SK-N-SH (cell line): Measurements from ENCODE around the gene FCHSD2. TPM values are rescaled to one million over a fixed set of nuclear protein-coding genes. Genes with fewer than 3 reads are reported as not detected.

Source experiments
- CTCF ChIA-PET: fragments of 300-600, 350-600 bp; formaldehyde crosslinking; extraction: SDS; loops from one replicate; lab custom pipeline; 2021; lab: Yijun Ruan, JAX
- POLR2A ChIA-PET: fragments of 350-600 bp; sonication (Branson Sonifier 250); formaldehyde crosslinking; extraction: SDS; loops from one replicate; lab custom pipeline; 2020; ENCODE audit warnings: antibody characterized with exemption, inconsistent platforms; lab: Yijun Ruan, JAX
- DNase-seq: peaks from one replicate; pipeline ENCODE4 v3.0.0; 2012
- H2AFZ ChIP-seq: fragments of 200-600 bp; sonication (generic); 2 replicates; pipeline ENCODE4 v1.8.1; 2016; ENCODE audit warnings: antibody characterized with exemption, mild to moderate bottlenecking, low read depth
- H3F3A ChIP-seq: fragments of 200-600 bp; sonication (generic); replicated peaks from 2 replicates; pipeline ENCODE3; 2016; ENCODE audit warnings: antibody characterized with exemption, mild to moderate bottlenecking; ENCODE audit not compliant: insufficient read depth
- H3K27ac ChIP-seq, 2 experiments: fragments of 200-500 bp in 1 of 2; fragments of 200-600 bp in 1 of 2; sonication (Bioruptor generic) in 1 of 2; sonication (generic), shearing (Covaris generic) in 1 of 2; 2 replicates each; pipeline versions ENCODE4 v1.5.1 to v1.6.1; 2014 to 2016; ENCODE audit warnings: low read depth in 2 of 2, inconsistent platforms in 1 of 2, low read length in 1 of 2, mild to moderate bottlenecking in 1 of 2, mixed read lengths in 1 of 2
- H3K27me3 ChIP-seq: fragments of 200-600 bp; sonication (generic), shearing (Covaris generic); 2 replicates; pipeline ENCODE4 v1.6.1; 2016; ENCODE audit warnings: mixed run types; ENCODE audit not compliant: insufficient read depth
- H3K36me3 ChIP-seq, 2 experiments: fragments of 200-500 bp in 1 of 2; fragments of 200-600 bp in 1 of 2; sonication (Bioruptor generic) in 1 of 2; sonication (generic) in 1 of 2; replicated peaks in 1 of 2; 2 replicates each; pipeline versions ENCODE3 to v1.5.1; 2014 to 2016; ENCODE audit warnings: low read length in 1 of 2, mild to moderate bottlenecking in 1 of 2; ENCODE audit not compliant: insufficient read depth in 2 of 2, control insufficient read depth in 1 of 2
- H3K4me1 ChIP-seq, 2 experiments: fragments of 200-500 bp in 1 of 2; fragments of 200-600 bp in 1 of 2; sonication (Bioruptor generic) in 1 of 2; sonication (generic), shearing (Covaris generic) in 1 of 2; 2 replicates each; pipeline versions ENCODE4 v1.5.1 to v1.6.1; 2014 to 2016; ENCODE audit warnings: low read depth in 1 of 2, low read length in 1 of 2, mixed run types in 1 of 2; ENCODE audit not compliant: insufficient read depth in 2 of 2, control insufficient read depth in 1 of 2
- H3K4me2 ChIP-seq: fragments of 200-600 bp; sonication (generic), shearing (Covaris generic); 2 replicates; pipeline ENCODE4 v1.6.1; 2017; ENCODE audit warnings: mixed run types
- H3K4me3 ChIP-seq, 2 experiments: fragments of 200-500 bp in 1 of 2; fragments of 200-600 bp in 1 of 2; sonication (Bioruptor generic) in 1 of 2; sonication (generic), shearing (Covaris generic) in 1 of 2; 2 replicates each; pipeline versions ENCODE4 v1.5.1 to v1.8.1; 2014 to 2016; ENCODE audit warnings: low read depth in 2 of 2, inconsistent platforms in 1 of 2, low read length in 1 of 2, mild to moderate bottlenecking in 1 of 2, mixed read lengths in 1 of 2, moderate library complexity in 1 of 2
- H3K79me2 ChIP-seq: fragments of 200-600 bp; sonication (generic); 2 replicates; pipeline ENCODE4 v1.8.1; 2017; ENCODE audit warnings: mild to moderate bottlenecking; ENCODE audit not compliant: insufficient read depth
- H3K9ac ChIP-seq: fragments of 200-600 bp; sonication (generic); 2 replicates; pipeline ENCODE4 v1.6.1; 2017; ENCODE audit warnings: mixed run types
- H3K9me2 ChIP-seq: fragments of 200-600 bp; sonication (generic); 2 replicates; pipeline ENCODE4 v1.6.1; 2017; ENCODE audit warnings: mixed run types
- H3K9me3 ChIP-seq: fragments of 200-600 bp; sonication (generic); 2 replicates; pipeline ENCODE4 v1.6.1; 2017; ENCODE audit warnings: mixed run types, mild to moderate bottlenecking, moderate library complexity
- H4K20me1 ChIP-seq: fragments of 200-600 bp; sonication (generic); 2 replicates; pipeline ENCODE4 v1.6.1; 2017; ENCODE audit warnings: mild to moderate bottlenecking, mixed run types; ENCODE audit not compliant: insufficient read depth
- CHD2 ChIP-seq: fragments of 150-350 bp; IDR thresholded peaks from 2 replicates; pipeline ENCODE4 v1.6.1; 2018; ENCODE audit warnings: low read length; ENCODE audit not compliant: partially characterized antibody
- ELF1 ChIP-seq: IDR thresholded peaks from 2 replicates; pipeline ENCODE4 v1.4.0; 2012
- FOXM1 ChIP-seq: IDR thresholded peaks from 2 replicates; pipeline ENCODE4 v1.4.0; 2012; ENCODE audit warnings: low read depth, mild to moderate bottlenecking
- IRF3 ChIP-seq: fragments of 150-350 bp; IDR thresholded peaks from 2 replicates; pipeline ENCODE4 v1.6.1; 2016; ENCODE audit warnings: mild to moderate bottlenecking, low read depth, low read length
- JUND ChIP-seq: IDR thresholded peaks from 2 replicates; pipeline ENCODE4 v1.4.0; 2012
- RCOR1 ChIP-seq: fragments of 150-350 bp; IDR thresholded peaks from 2 replicates; pipeline ENCODE4 v1.6.1; 2017; ENCODE audit warnings: antibody characterized with exemption, low read length
- RXRA ChIP-seq: IDR thresholded peaks from 2 replicates; pipeline ENCODE4 v1.4.0; 2012; ENCODE audit warnings: low read depth, mild to moderate bottlenecking, borderline replicate concordance
- TCF12 ChIP-seq: IDR thresholded peaks from 2 replicates; pipeline ENCODE4 v1.4.0; 2012
- TEAD4 ChIP-seq: IDR thresholded peaks from 2 replicates; pipeline ENCODE4 v1.4.0; 2012; ENCODE audit warnings: mild to moderate bottlenecking, borderline replicate concordance; ENCODE audit not compliant: insufficient read depth
- USF2 ChIP-seq: fragments of 150-350 bp; IDR thresholded peaks from 2 replicates; pipeline ENCODE4 v1.6.1; 2017; ENCODE audit warnings: antibody characterized with exemption, low read length, low read depth, borderline replicate concordance
- YY1 ChIP-seq: IDR thresholded peaks from 2 replicates; pipeline ENCODE4 v1.4.0; 2012; ENCODE audit warnings: low read depth, mild to moderate bottlenecking
- ZBTB33 ChIP-seq: IDR thresholded peaks from 2 replicates; pipeline ENCODE4 v1.4.0; 2012; ENCODE audit warnings: low read depth, borderline replicate concordance
- WGBS: methylation state at CpG from one replicate; pipeline ENCODE4 v1.1.6; 2017; ENCODE audit warnings: low lambda C conversion rate; 5-methylcytosine and 5-hydroxymethylcytosine counted together
- polyA plus RNA-seq, 3 experiments: library from polyadenylated mRNA; depleted of rRNA; stranded (reverse); fragments of >200 nt; gene quantifications; 2 replicates each; pipeline ENCODE4 v1.2.3, GENCODE V29; 2012

Gene FCHSD2
- polyA plus RNA-seq, 1 of the 3 experiments (the other 2 are of a cell fraction), result 10.4 TPM

GRCh38 chr11:73117071-73117470 lies 25.0 kb downstream of the FCHSD2 start:
- Histone ChIP-seq H3K9ac (no peak overlapping the region), H3K36me3 (peaks cover 0 to 7% of the 10 kb centered on the region in 2 experiments), H3K4me2 (no peak overlapping the region), H3K27me3 (no peaks in the 10 kb centered on the region), H3K4me1 (peaks cover 3 to 4% of the 10 kb centered on the region in 2 experiments; a peak in 2 of 4 replicates), H3K9me2 (no peaks in the 10 kb centered on the region), H3K9me3 (no peaks in the 10 kb centered on the region), H3K4me3 (no peak overlapping the region), H4K20me1 (no peaks in the 10 kb centered on the region), H3F3A (no peaks in the 10 kb centered on the region), H3K27ac (no peak overlapping the region), H2AFZ (no peak overlapping the region), H3K79me2 (peaks cover 29% of the 10 kb centered on the region)
- WGBS, result 95% methylated on average over 2 of the region's 2 CpGs
- no peak for DNase-seq
- TF ChIP-seq YY1, result no peak
- no peak for TF ChIP-seq IRF3
- TF ChIP-seq ZBTB33, result no peak
- TF ChIP-seq CHD2, result no peak
- ChIA-PET POLR2A (no interaction called here), CTCF (interaction anchor here (0.7 to 0.9 kb wide), 3 partner anchors 9 to 15 kb away, joined by 3 read pairs; no protein-coding TSS in a partner anchor)

- ChIA-PET CTCF (interaction anchor here (0.7 to 0.9 kb wide), 3 partner anchors 9 to 26 kb away, joined by 3 read pairs; partner anchors contain the start of gene FCHSD2), POLR2A (no interaction called here)
- no peak overlapping the region for H3K4me3 ChIP-seq
- H3K9me2 ChIP-seq, result no peaks in the 10 kb centered on the region
- H3K27me3 ChIP-seq, result no peaks in the 10 kb centered on the region
- TF ChIP-seq ELF1, result no peak
- no peak for TF ChIP-seq FOXM1
- no peak for TF ChIP-seq TCF12
- TF ChIP-seq RCOR1, result no peak
- no peak for TF ChIP-seq USF2
- no peak for TF ChIP-seq RXRA
- TF ChIP-seq TEAD4, result no peak
- no peak for TF ChIP-seq JUND
- no peaks in the 10 kb centered on the region for H3F3A ChIP-seq
- H3K9me3 ChIP-seq, result no peaks in the 10 kb centered on the region
- H3K4me2 ChIP-seq, result no peak overlapping the region
- H3K79me2 ChIP-seq, result peaks cover 26% of the 10 kb centered on the region
- H3K36me3 ChIP-seq, result peaks cover 0 to 8% of the 10 kb centered on the region in 2 experiments
- peaks cover 2 to 3% of the 10 kb centered on the region in 2 experiments; a peak in 2 of 4 replicates for H3K4me1 ChIP-seq
- no peak overlapping the region for H3K27ac ChIP-seq
- WGBS, result 99% methylated on average over 8 of the region's 8 CpGs
- no peak for DNase-seq
- H2AFZ ChIP-seq, result no peak overlapping the region
- no peak overlapping the region for H3K9ac ChIP-seq
- no peaks in the 10 kb centered on the region for H4K20me1 ChIP-seq
These were observed 25.5 kb downstream of the FCHSD2 start for GRCh38 chr11:73116636-73117035.
